ENCODE results near the gene FOXE1. TPM values are rescaled to one million over a fixed set of nuclear protein-coding genes. Genes with fewer than 3 reads are reported as not detected.

FOXE1 gene
- total and polyA plus RNA-seq, 5 experiments from 2014 or later, result not detected

DNA sequence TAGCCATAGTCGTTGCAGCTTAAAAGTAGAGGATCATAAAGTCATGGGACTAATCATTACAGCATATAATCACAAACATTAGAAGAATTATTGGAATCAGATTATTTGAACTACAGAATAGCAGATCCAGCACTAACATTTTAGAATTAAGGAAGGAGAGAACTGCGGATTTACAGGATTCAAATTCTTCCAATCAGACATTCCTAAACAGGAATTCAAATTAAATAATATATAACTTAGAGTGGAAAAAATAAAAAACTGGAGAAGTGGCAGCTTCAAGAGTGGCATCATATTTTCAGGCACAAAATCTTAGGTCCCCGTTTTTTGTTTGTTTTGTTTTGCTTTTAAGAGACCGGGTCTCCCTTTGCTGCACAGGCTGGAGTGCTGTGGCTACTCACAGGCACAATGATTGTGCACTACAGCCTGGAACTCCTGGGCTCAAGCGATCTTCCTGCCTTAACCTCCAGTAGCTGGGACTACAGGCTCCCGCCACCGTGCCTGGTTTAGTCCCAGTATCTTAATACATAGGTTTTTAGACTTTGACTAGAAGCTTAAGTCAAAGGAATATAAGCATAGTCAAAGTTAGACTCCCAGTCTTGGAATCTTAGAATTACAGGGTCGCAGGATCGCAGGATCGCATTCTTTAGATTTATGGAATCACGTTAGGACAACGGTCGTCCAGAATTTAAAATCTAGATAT, 2.1 kb upstream of the FOXE1 start:
- ATAC-seq (no peak), DNase-seq (no peak)
- H3K27ac Mint-ChIP-seq, result peak overlapping the region in 1 of 10 donors; percentile 13
- POLR2A ChIA-PET, result no interaction called here
- H3K36me3 Mint-ChIP-seq, result peaks cover 0 to 12% (median 7%) of the 10 kb centered on the region in 3 donors
- H3K9me3 Mint-ChIP-seq, result peaks cover 0 to 10% (median 0%) of the 10 kb centered on the region in 9 donors
- peaks cover 39 to 82% (median 60%) of the 10 kb centered on the region in 5 donors for H3K27me3 Mint-ChIP-seq
- peaks cover 14 to 37% (median 33%) of the 10 kb centered on the region in 4 donors for H3K4me1 Mint-ChIP-seq
- no peak overlapping the region for H3K4me3 Mint-ChIP-seq

DNA sequence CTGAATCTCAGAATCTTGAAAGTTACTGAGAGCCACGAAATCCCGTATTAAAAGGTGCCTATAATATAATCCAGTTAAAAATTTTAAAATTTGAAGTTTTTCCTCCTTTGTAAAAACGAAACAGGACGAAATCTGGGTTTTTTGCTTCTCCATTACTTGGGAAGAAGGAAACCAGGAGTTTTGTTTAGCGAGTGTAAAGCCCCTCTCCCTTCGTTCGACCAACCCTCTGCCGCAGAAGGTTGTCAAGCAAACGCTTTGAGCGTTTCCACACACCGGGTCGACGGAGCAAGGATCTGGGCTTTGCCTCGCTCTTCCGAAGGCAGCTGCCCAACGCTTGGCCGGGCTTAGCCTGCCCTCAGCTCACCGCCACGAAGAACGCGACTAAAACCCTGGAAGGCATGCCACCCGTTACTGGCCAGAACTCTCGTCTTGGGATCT, 1.6 kb upstream of the FOXE1 start:
- Mint-ChIP-seq H3K4me3 (peak overlapping the region in 2 of 10 donors; percentile 31 to 36), H3K27ac (no peak overlapping the region), H3K36me3 (peaks cover 0 to 12% (median 7%) of the 10 kb centered on the region in 3 donors), H3K9me3 (peaks cover 0 to 12% (median 0%) of the 10 kb centered on the region in 9 donors), H3K4me1 (peaks cover 13 to 37% (median 33%) of the 10 kb centered on the region in 4 donors), H3K27me3 (peaks cover 42 to 81% (median 61%) of the 10 kb centered on the region in 5 donors)
- DNase-seq, result no peak
- ATAC-seq, result no peak
- POLR2A ChIA-PET, result no interaction called here

DNA sequence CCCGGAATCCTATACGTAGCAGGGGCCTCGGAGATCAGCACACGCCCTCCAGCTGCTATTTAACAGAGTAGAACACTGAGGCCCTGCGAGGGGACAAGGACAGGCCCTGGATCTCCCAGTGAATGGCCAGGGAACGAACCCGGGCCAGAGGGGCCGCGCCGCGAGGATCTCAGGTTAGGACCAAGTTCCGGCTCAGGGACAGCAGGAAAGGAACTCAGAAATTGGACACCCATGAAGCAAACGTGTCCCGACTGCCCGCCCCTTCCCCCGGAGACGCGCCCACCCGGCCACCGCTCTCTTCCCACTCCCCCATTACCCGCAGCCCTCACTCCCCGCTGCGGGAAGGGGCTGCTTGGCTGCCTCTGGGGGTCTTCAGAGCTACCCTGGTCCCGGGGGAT, 1.0 kb upstream of the FOXE1 start:
- H3K9me3 Mint-ChIP-seq, result peaks cover 0 to 12% (median 0%) of the 10 kb centered on the region in 9 donors
- peaks cover 0 to 11% (median 6%) of the 10 kb centered on the region in 3 donors for H3K36me3 Mint-ChIP-seq
- POLR2A ChIA-PET, result no interaction called here

DNA sequence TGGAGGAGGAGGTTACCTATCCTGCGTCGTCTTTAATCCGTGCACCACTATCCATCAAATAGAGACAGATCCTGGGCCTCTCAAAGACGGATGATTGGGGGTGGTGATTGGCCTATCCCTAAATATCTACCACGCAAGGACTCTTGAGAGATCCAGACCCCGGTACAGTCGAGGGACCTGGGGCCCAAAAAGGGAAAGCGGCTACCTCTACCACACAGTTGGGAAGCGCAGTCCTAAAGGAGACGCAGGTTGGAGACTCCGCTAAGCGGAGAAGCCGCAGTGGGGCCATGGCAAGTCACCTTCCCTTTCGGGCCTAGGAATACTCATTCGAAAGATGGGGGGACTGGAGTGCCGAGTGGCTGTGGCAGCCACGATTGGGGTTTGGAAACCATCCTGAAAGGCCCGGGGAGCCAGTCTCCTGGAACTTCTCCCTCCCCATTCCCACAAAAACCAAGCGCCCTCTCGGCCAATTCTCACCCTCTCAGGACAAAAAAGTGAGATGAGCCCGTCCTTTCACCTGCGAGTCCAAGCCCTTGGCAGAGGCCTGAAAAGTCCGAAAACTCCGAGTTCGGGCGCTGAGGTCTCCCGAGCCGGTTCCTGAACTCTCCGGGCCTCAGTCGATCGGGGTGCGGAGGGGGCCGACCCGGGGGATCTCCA, 499 bp upstream of the FOXE1 start:
- H3K27ac Mint-ChIP-seq, result peak overlapping the region in 2 of 10 donors; percentile 44 to 69
- peaks cover 44 to 81% (median 62%) of the 10 kb centered on the region in 5 donors for H3K27me3 Mint-ChIP-seq
- ATAC-seq (no peak), DNase-seq (no peak)
- peaks cover 0 to 8% (median 3%) of the 10 kb centered on the region in 3 donors for H3K36me3 Mint-ChIP-seq
- POLR2A ChIA-PET, result interaction anchor here (1.2 to 1.6 kb wide), 2 partner anchors 11 to 68 kb away, joined by 3 to 6 read pairs; no protein-coding TSS in a partner anchor
- peaks cover 9 to 38% (median 33%) of the 10 kb centered on the region in 4 donors for H3K4me1 Mint-ChIP-seq
- H3K4me3 Mint-ChIP-seq, result peak overlapping the region; percentile 8 to 85 (median 75)
- peaks cover 0 to 9% (median 0%) of the 10 kb centered on the region in 9 donors for H3K9me3 Mint-ChIP-seq

More for the DNA sequence above, 1.0 kb upstream of the FOXE1 start:
- H3K27me3 Mint-ChIP-seq, result peaks cover 43 to 81% (median 61%) of the 10 kb centered on the region in 5 donors
- peak overlapping the region in 8 of 10 donors; percentile 11 to 85 (median 76) for H3K4me3 Mint-ChIP-seq
- H3K4me1 Mint-ChIP-seq, result peaks cover 13 to 37% (median 33%) of the 10 kb centered on the region in 4 donors
- no peak for DNase-seq
- ATAC-seq, result no peak
- H3K27ac Mint-ChIP-seq, result peak overlapping the region in 2 of 10 donors; percentile 44 to 69

DNA sequence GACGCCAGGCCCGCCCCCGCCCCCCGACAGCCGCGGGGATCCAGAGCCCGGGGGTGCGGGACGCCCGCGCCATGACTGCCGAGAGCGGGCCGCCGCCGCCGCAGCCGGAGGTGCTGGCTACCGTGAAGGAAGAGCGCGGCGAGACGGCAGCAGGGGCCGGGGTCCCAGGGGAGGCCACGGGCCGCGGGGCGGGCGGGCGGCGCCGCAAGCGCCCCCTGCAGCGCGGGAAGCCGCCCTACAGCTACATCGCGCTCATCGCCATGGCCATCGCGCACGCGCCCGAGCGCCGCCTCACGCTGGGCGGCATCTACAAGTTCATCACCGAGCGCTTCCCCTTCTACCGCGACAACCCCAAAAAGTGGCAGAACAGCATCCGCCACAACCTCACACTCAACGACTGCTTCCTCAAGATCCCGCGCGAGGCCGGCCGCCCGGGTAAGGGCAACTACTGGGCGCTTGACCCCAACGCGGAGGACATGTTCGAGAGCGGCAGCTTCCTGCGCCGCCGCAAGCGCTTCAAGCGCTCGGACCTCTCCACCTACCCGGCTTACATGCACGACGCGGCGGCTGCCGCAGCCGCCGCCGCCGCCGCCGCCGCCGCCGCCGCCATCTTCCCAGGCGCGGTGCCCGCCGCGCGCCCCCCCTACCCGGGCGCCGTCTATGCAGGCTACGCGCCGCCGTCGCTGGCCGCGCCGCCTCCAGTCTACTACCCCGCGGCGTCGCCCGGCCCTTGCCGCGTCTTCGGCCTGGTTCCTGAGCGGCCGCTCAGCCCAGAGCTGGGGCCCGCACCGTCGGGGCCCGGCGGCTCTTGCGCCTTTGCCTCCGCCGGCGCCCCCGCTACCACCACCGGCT, 1.0 kb downstream of the FOXE1 start:
- H3K4me3 Mint-ChIP-seq, result peak overlapping the region; percentile 79 to 95 (median 88)
- peaks cover 50 to 81% (median 68%) of the 10 kb centered on the region in 5 donors for H3K27me3 Mint-ChIP-seq
- peak overlapping the region in 4 of 10 donors; percentile 68 to 90 (median 72) for H3K27ac Mint-ChIP-seq
- peaks cover 8 to 35% (median 29%) of the 10 kb centered on the region in 4 donors for H3K4me1 Mint-ChIP-seq
- peaks cover 0 to 8% (median 3%) of the 10 kb centered on the region in 3 donors for H3K36me3 Mint-ChIP-seq
- DNase-seq, result peak; percentile 34 to 77 (median 50)
- H3K9me3 Mint-ChIP-seq, result peaks cover 0 to 9% (median 0%) of the 10 kb centered on the region in 9 donors
- ATAC-seq, result peak; percentile 75 to 82
- POLR2A ChIA-PET, result interaction anchor here (0.6 to 1.6 kb wide), 3 partner anchors 13 to 157 kb away, joined by 3 to 6 read pairs (median 3); partner anchors contain the start of gene XPA

DNA sequence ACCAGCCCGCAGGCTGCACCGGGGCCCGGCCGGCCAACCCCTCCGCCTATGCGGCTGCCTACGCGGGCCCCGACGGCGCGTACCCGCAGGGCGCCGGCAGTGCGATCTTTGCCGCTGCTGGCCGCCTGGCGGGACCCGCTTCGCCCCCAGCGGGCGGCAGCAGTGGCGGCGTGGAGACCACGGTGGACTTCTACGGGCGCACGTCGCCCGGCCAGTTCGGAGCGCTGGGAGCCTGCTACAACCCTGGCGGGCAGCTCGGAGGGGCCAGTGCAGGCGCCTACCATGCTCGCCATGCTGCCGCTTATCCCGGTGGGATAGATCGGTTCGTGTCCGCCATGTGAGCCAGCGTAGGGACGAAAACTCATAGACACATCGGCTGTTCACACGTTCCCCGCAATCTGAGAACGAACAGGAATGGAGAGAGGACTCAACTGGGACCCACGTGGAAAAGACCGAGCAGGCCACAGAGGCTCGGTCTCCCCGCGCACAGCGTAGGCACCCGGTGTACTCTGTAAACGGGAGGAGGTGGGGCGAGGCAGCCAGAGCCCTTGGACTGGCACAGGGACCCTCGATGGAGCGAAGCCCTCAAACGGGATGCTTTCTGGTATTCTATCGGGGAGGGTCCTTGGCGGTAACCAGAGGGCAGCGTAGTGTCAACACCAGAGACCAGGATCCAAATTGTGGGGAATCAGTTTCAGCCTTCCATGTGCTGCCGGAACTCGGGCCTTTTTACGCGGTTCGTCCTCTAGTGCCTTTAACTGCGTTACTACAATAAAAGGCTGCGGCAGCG, 1.9 kb downstream of the FOXE1 start:
- Mint-ChIP-seq H3K27ac (peak overlapping the region in 2 of 10 donors; percentile 14 to 71), H3K9me3 (peaks cover 0 to 9% (median 0%) of the 10 kb centered on the region in 9 donors), H3K4me1 (peaks cover 7 to 30% (median 22%) of the 10 kb centered on the region in 4 donors), H3K27me3 (peaks cover 48 to 81% (median 66%) of the 10 kb centered on the region in 5 donors), H3K4me3 (peak overlapping the region; percentile 15 to 85 (median 48)), H3K36me3 (peaks cover 2 to 8% (median 3%) of the 10 kb centered on the region in 3 donors)
- DNase-seq (no peak), ATAC-seq (no peak)
- POLR2A ChIA-PET, result interaction anchor here (0.6 kb wide), 1 partner anchor 158 kb away, joined by 3 read pairs; the partner anchor contains the start of gene XPA

DNA sequence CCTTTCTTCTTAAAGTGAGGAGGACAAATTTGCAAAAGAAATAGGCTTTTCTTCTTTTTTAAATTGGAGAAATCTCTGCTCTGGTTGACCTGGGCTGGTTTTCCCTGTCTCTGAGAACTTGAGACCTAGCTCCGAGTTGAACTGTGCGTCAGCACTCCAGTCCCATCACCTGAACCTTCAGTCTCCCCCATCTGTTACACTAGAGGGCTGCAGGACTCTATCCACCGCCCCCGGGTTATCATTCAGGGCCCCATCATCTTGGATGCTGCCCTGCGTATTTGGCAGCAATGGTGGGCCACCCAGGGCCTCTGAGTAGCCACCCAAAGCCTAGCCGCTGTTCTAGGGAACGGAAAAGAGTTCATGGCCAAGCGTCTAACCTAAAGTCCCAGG, 2.5 kb downstream of the FOXE1 start:
- Mint-ChIP-seq H3K27me3 (peaks cover 48 to 81% (median 63%) of the 10 kb centered on the region in 5 donors), H3K36me3 (peaks cover 2 to 3% (median 2%) of the 10 kb centered on the region in 3 donors), H3K4me1 (peaks cover 7 to 30% (median 22%) of the 10 kb centered on the region in 4 donors), H3K27ac (no peak overlapping the region), H3K4me3 (peak overlapping the region in 9 of 10 donors; percentile 15 to 85 (median 50)), H3K9me3 (peaks cover 0 to 9% (median 0%) of the 10 kb centered on the region in 9 donors)
- POLR2A ChIA-PET, result interaction anchor here (1.0 kb wide), 1 partner anchor 49 kb away, joined by 3 read pairs; no protein-coding TSS in a partner anchor
- ATAC-seq (no peak), DNase-seq (no peak)

DNA sequence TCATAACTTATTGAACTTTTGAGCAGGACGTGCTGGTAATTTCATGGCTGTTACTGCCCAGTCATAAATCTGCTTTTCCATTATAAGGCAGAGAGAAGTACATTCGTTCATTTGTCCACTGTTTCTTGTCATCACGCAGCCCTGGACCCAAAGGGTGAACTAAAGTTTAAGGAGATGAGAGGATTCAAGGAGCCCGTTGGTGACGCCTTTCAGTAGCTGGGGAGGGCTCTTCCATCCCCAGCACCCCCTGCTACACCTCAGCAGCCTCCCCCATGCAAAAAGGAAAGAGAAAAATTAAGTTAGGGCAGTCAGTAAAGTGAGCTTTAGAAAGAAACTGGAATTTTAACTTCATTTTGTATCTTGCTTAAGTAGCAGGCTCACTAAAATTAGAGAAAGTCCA, 2.9 kb downstream of the FOXE1 start:
- DNase-seq (no peak), ATAC-seq (no peak)
- peak overlapping the region in 2 of 10 donors; percentile 50 to 78 for H3K4me3 Mint-ChIP-seq
- POLR2A ChIA-PET, result interaction anchor here (0.7 to 1.0 kb wide), 2 partner anchors 16 to 48 kb away, joined by 3 read pairs; no protein-coding TSS in a partner anchor
- H3K27ac Mint-ChIP-seq, result no peak overlapping the region
- peaks cover 0 to 3% (median 2%) of the 10 kb centered on the region in 3 donors for H3K36me3 Mint-ChIP-seq
- H3K4me1 Mint-ChIP-seq, result peaks cover 7 to 30% (median 22%) of the 10 kb centered on the region in 4 donors
- H3K27me3 Mint-ChIP-seq, result peaks cover 48 to 81% (median 62%) of the 10 kb centered on the region in 5 donors
- H3K9me3 Mint-ChIP-seq, result peaks cover 0 to 9% (median 0%) of the 10 kb centered on the region in 9 donors

DNA sequence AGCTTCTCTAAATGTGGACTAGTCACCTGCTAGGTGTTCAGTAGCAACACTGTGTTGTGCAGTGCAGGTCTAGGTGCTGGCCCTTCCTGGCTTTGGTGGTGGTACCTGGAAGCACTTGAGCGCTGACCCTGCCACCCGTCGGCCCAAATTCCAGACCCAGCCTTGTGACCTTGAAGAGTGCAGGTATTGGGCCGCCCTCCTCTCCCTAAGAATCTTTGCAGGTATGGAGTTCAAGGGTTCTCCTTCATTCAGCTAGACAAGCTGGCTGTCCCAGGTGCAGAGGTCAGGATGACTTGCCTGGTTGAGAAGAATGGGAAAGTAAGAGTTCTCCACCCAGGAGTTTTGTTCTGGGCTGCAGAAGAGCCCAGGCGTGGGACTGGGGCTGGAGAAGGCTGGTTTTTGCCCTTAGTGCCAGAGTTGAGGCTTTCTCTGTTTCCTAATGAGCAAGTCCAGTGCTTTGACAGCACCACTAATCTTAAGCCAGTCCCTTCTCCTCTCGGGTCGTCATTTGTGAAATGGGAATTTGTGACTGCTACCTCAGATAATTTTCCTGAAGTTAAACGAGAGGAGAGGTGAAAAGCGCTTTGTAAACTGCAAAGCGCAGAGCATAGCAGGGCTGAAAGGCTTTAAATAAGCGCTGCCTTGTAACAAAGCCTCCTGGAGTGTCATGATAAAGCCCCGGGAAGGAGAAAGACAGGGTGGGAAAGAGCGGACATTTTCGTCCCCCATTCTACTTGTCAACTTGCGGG, 4.0 kb downstream of the FOXE1 start:
- peak overlapping the region in 7 of 10 donors; percentile 11 to 55 (median 30) for H3K4me3 Mint-ChIP-seq
- ATAC-seq (no peak), DNase-seq (no peak)
- H3K27me3 Mint-ChIP-seq, result peaks cover 56 to 86% (median 70%) of the 10 kb centered on the region in 5 donors
- POLR2A ChIA-PET, result interaction anchor here (0.6 kb wide), 1 partner anchor 14 kb away, joined by 3 read pairs; no protein-coding TSS in a partner anchor
- peaks cover 7 to 28% (median 21%) of the 10 kb centered on the region in 4 donors for H3K4me1 Mint-ChIP-seq
- peak overlapping the region in 2 of 10 donors; percentile 15 to 50 for H3K27ac Mint-ChIP-seq
- H3K36me3 Mint-ChIP-seq, result peaks cover 0 to 5% (median 3%) of the 10 kb centered on the region in 3 donors
- H3K9me3 Mint-ChIP-seq, result peaks cover 0 to 9% (median 0%) of the 10 kb centered on the region in 9 donors
